Smooth muscle cell (in vitro differentiated cells): ENCODE data around the gene TAF1B. TPM values are rescaled to one million over a fixed set of nuclear protein-coding genes. Genes with fewer than 3 reads are reported as not detected.

Experiments used
- DNase-seq: peaks from one replicate; lab custom pipeline; 2025; ENCODE audit not compliant: unreplicated experiment; lab: John Stamatoyannopoulos, UW
- H2AFZ ChIP-seq: fragments of 200-600 bp; sonication (generic); 2 replicates; pipeline ENCODE4 v1.6.0; 2016; ENCODE audit warnings: antibody characterized with exemption, low read depth, mild to moderate bottlenecking
- H3F3A ChIP-seq: fragments of 200-600 bp; sonication (generic); 2 replicates; pipeline ENCODE4 v1.6.0; 2017; ENCODE audit warnings: antibody characterized with exemption, low read depth
- H3K27ac ChIP-seq: fragments of 200-600 bp; sonication (generic); 2 replicates; pipeline ENCODE4 v1.5.1; 2016; ENCODE audit warnings: low read depth, mild to moderate bottlenecking
- H3K27me3 ChIP-seq: fragments of 200-600 bp; sonication (generic); 2 replicates; pipeline ENCODE4 v1.6.1; 2016; ENCODE audit warnings: low read depth, mild to moderate bottlenecking
- H3K36me3 ChIP-seq: fragments of 200-600 bp; sonication (generic); 2 replicates; pipeline ENCODE4 v1.5.1; 2016; ENCODE audit warnings: low read depth
- H3K4me1 ChIP-seq: fragments of 200-600 bp; sonication (generic); 2 replicates; pipeline ENCODE4 v1.5.1; 2016; ENCODE audit warnings: low read depth
- H3K4me2 ChIP-seq: fragments of 200-600 bp; sonication (generic); 2 replicates; pipeline ENCODE4 v1.6.0; 2016; ENCODE audit warnings: mild to moderate bottlenecking
- H3K4me3 ChIP-seq: fragments of 200-600 bp; sonication (generic); 2 replicates; pipeline ENCODE4 v1.5.1; 2016; ENCODE audit warnings: mild to moderate bottlenecking
- H3K79me2 ChIP-seq: fragments of 200-600 bp; sonication (generic); 2 replicates; pipeline ENCODE4 v1.6.0; 2016; ENCODE audit warnings: low read depth, mild to moderate bottlenecking
- H3K9ac ChIP-seq: fragments of 200-600 bp; sonication (generic); 2 replicates; pipeline ENCODE4 v1.6.0; 2016; ENCODE audit warnings: low read depth
- H3K9me3 ChIP-seq: fragments of 200-600 bp; sonication (generic); replicated peaks from 2 replicates; pipeline ENCODE4 v1.5.1; 2016; ENCODE audit warnings: low read depth
- H4K20me1 ChIP-seq: fragments of 200-600 bp; sonication (generic); 2 replicates; pipeline ENCODE4 v1.6.0; 2016; ENCODE audit warnings: low read depth
- CTCF ChIP-seq: fragments of 200-600 bp; sonication (generic); IDR thresholded peaks from 2 replicates; pipeline ENCODE4 v1.5.1; 2017; ENCODE audit warnings: borderline replicate concordance, mild to moderate bottlenecking, antibody characterized with exemption; ENCODE audit not compliant: insufficient read depth, poor library complexity, severe bottlenecking
- WGBS: methylation state at CpG from one replicate; pipeline ENCODE4 v1.1.7; 2016; ENCODE audit warnings: low lambda C conversion rate; 5-methylcytosine and 5-hydroxymethylcytosine counted together
- polyA plus RNA-seq: library from polyadenylated mRNA; unstranded; fragments of >200 nt; fragmentation: Nextera tagmentation; extraction: Ambion mirVana; gene quantifications from 2 replicates; pipeline ENCODE4 v1.2.1, GENCODE V29; 2016
- total RNA-seq: library from RNA; depleted of rRNA; stranded (reverse); fragments of >200 nt; gene quantifications from 2 replicates; pipeline ENCODE4 v1.2.3, GENCODE V29; 2014

TAF1B gene
- total and polyA plus RNA-seq, 2 experiments from 2014 or later = 4.5 to 11.2 TPM

- no peak overlapping the region for H3K4me3 ChIP-seq
- no peak for TF ChIP-seq CTCF
- 90% methylated on average over 14 of the region's 14 CpGs for WGBS
- no peaks in the 10 kb centered on the region for H3K36me3 ChIP-seq
- no peaks in the 10 kb centered on the region for H3K79me2 ChIP-seq
- H3K9me3 ChIP-seq = no peaks in the 10 kb centered on the region
- no peak overlapping the region for H3K4me2 ChIP-seq
- no peaks in the 10 kb centered on the region for H4K20me1 ChIP-seq
- H3K27ac ChIP-seq = no peak overlapping the region
- peaks cover 21% of the 10 kb centered on the region for H3K27me3 ChIP-seq
- no peaks in the 10 kb centered on the region for H3F3A ChIP-seq
- peaks cover 10% of the 10 kb centered on the region for H3K4me1 ChIP-seq
- no peak for DNase-seq
- no peak overlapping the region for H3K9ac ChIP-seq
- no peak overlapping the region for H2AFZ ChIP-seq
Observed at GRCh38 chr2:9949992-9950520, 106.8 kb downstream of the TAF1B start.

GRCh38 chr2:9950521-9951271 lies 107.4 kb downstream of the TAF1B start:
- H3F3A ChIP-seq = no peaks in the 10 kb centered on the region
- peaks cover 21% of the 10 kb centered on the region for H3K27me3 ChIP-seq
- no peaks in the 10 kb centered on the region for H3K79me2 ChIP-seq
- peak overlapping the region; percentile 90 for H3K4me2 ChIP-seq
- DNase-seq = no peak
- peak overlapping the region; percentile 47 for H3K9ac ChIP-seq
- peak overlapping the region; percentile 89 for H2AFZ ChIP-seq
- no peaks in the 10 kb centered on the region for H4K20me1 ChIP-seq
- 9% methylated on average over 67 of the region's 76 CpGs for WGBS
- H3K4me3 ChIP-seq = peak overlapping the region; percentile 85
- H3K27ac ChIP-seq = no peak overlapping the region
- no peaks in the 10 kb centered on the region for H3K36me3 ChIP-seq
- TF ChIP-seq CTCF = no peak
- no peaks in the 10 kb centered on the region for H3K9me3 ChIP-seq
- H3K4me1 ChIP-seq = peaks cover 10% of the 10 kb centered on the region

GRCh38 chr2:9951272-9951521 lies 107.9 kb downstream of the TAF1B start:
- no peak overlapping the region for H3K27ac ChIP-seq
- peak overlapping the region; percentile 89 for H2AFZ ChIP-seq

More at GRCh38 chr2:9951272-9951521, 107.9 kb downstream of the TAF1B start:
- Histone ChIP-seq H3K36me3 (no peaks in the 10 kb centered on the region), H3K4me2 (peak overlapping the region; percentile 90), H3F3A (no peaks in the 10 kb centered on the region), H3K4me1 (peaks cover 10% of the 10 kb centered on the region), H3K9me3 (no peaks in the 10 kb centered on the region), H3K79me2 (peaks cover 4% of the 10 kb centered on the region), H3K27me3 (peaks cover 21% of the 10 kb centered on the region), H4K20me1 (no peaks in the 10 kb centered on the region), H3K9ac (peak overlapping the region; percentile 47), H3K4me3 (peak overlapping the region; percentile 85)
- DNase-seq = no peak
- no CpG with 5 or more reads among the region's 47 CpGs for WGBS
- no peak for TF ChIP-seq CTCF
